ENCODE results near the gene KRTAP2-4. TPM values are rescaled to one million over a fixed set of nuclear protein-coding genes. Genes with fewer than 3 reads are reported as not detected.

KRTAP2-4 gene
- total and polyA plus RNA-seq, 2 donors (not counting 1 experiment from before 2014, with no cell fraction given) = not detected

DNA sequence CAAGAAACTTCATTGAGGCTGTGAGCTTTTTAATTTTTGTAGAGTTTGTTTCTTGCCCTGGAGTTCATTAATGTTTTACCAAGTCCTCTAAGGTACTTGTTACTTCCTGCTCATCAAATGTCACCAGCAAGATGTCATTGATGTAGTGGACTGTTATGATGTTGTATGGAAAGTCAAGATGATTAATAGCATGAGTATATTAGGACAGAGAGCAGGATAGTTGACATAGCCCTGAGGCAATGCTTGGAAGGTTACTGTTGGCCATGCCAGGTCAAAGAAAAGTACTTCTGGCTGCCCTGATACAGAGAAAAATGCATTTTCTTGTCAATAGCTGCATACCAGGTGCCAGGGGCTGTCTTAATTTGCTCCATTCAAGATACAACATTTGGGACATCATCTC lies 45.3 kb downstream of the KRTAP2-4 start:
- Histone ChIP-seq H3K27me3 (ENCODE audit: control insufficient read depth, insufficient read depth, low read length) (no peaks in the 10 kb centered on the region), H4K20me1 (ENCODE audit: control insufficient read depth, extremely low read depth, insufficient read depth, low read length) (no peaks in the 10 kb centered on the region), H3K9ac (ENCODE audit: insufficient read depth, low read length) (no peak overlapping the region), H3K9me3 (ENCODE audit: control insufficient read depth, insufficient read depth, low read depth, low read length) (no peaks in the 10 kb centered on the region), H3K36me3 (ENCODE audit: control insufficient read depth, insufficient read depth, low read length) (no peaks in the 10 kb centered on the region), H3K4me3 (replicated peaks in 1 of 4; ENCODE audit: control extremely low read depth in 1 of 4, insufficient read depth in 1 of 4, low read depth in 3 of 4, low read length in 4 of 4) (no peak overlapping the region), H2AFZ (ENCODE audit: low read length) (no peak overlapping the region), H3K4me1 (ENCODE audit: control insufficient read depth, extremely low read depth, insufficient read depth, low read length) (no peaks in the 10 kb centered on the region), H3K27ac (ENCODE audit: insufficient read depth, low read length) (no peak overlapping the region), H3K4me2 (ENCODE audit: extremely low read depth, insufficient read depth, low read length) (no peak overlapping the region), H3K79me2 (ENCODE audit: control insufficient read depth, insufficient read depth, low read length) (no peaks in the 10 kb centered on the region)
- TF ChIP-seq EZH2 (IDR thresholded peaks at IDR 0.05; ENCODE audit: low read length, missing control alignments) = no peak
- TF ChIP-seq, protein P1, sequence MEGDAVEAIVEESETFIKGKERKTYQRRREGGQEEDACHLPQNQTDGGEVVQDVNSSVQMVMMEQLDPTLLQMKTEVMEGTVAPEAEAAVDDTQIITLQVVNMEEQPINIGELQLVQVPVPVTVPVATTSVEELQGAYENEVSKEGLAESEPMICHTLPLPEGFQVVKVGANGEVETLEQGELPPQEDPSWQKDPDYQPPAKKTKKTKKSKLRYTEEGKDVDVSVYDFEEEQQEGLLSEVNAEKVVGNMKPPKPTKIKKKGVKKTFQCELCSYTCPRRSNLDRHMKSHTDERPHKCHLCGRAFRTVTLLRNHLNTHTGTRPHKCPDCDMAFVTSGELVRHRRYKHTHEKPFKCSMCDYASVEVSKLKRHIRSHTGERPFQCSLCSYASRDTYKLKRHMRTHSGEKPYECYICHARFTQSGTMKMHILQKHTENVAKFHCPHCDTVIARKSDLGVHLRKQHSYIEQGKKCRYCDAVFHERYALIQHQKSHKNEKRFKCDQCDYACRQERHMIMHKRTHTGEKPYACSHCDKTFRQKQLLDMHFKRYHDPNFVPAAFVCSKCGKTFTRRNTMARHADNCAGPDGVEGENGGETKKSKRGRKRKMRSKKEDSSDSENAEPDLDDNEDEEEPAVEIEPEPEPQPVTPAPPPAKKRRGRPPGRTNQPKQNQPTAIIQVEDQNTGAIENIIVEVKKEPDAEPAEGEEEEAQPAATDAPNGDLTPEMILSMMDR (conservative IDR thresholded peaks at IDR 0.05 in 1 of 2, IDR thresholded peaks at IDR 0.05 in 1 of 2; ENCODE audit: low read depth in 1 of 2, low read length in 2 of 2) = no peak
- no peak for DNase-seq (ENCODE audit: low read depth in 2 of 2)

DNA sequence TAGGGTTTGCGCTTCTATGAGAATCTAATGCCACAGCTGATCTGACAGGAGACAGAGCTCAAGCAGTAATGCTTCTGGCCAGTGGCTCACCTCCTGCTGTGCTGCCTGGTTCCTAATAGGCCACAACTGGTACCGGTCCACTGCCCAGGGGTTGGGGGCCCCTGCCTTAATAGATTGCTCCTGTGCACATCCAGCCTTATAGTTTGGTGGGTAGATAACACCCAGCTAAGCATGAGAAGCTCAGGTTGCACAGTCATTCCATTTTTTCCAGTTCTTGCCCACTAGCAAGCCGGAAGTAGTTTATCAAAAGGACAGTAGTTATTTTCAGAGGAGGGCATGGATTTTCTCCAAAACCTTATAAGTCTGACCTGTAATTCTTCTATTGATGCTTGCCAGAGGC lies 46.3 kb downstream of the KRTAP2-4 start:
- TF ChIP-seq, protein P1 (conservative IDR thresholded peaks at IDR 0.05 in 1 of 2, IDR thresholded peaks at IDR 0.05 in 1 of 2; ENCODE audit: low read depth in 1 of 2, low read length in 2 of 2) = no peak
- no peak for TF ChIP-seq EZH2 (IDR thresholded peaks at IDR 0.05; ENCODE audit: low read length, missing control alignments)
- Histone ChIP-seq H3K9me3 (ENCODE audit: control insufficient read depth, insufficient read depth, low read depth, low read length) (no peaks in the 10 kb centered on the region), H3K9ac (ENCODE audit: insufficient read depth, low read length) (no peak overlapping the region), H3K79me2 (ENCODE audit: control insufficient read depth, insufficient read depth, low read length) (no peaks in the 10 kb centered on the region), H3K27ac (ENCODE audit: insufficient read depth, low read length) (no peak overlapping the region), H3K4me1 (ENCODE audit: control insufficient read depth, extremely low read depth, insufficient read depth, low read length) (no peaks in the 10 kb centered on the region), H3K27me3 (ENCODE audit: control insufficient read depth, insufficient read depth, low read length) (no peaks in the 10 kb centered on the region), H3K4me2 (ENCODE audit: extremely low read depth, insufficient read depth, low read length) (no peak overlapping the region), H2AFZ (ENCODE audit: low read length) (no peak overlapping the region), H4K20me1 (ENCODE audit: control insufficient read depth, extremely low read depth, insufficient read depth, low read length) (no peaks in the 10 kb centered on the region), H3K36me3 (ENCODE audit: control insufficient read depth, insufficient read depth, low read length) (no peaks in the 10 kb centered on the region), H3K4me3 (replicated peaks in 1 of 4; ENCODE audit: control extremely low read depth in 1 of 4, insufficient read depth in 1 of 4, low read depth in 3 of 4, low read length in 4 of 4) (no peak overlapping the region)
- no peak for DNase-seq (ENCODE audit: low read depth in 2 of 2)

DNA sequence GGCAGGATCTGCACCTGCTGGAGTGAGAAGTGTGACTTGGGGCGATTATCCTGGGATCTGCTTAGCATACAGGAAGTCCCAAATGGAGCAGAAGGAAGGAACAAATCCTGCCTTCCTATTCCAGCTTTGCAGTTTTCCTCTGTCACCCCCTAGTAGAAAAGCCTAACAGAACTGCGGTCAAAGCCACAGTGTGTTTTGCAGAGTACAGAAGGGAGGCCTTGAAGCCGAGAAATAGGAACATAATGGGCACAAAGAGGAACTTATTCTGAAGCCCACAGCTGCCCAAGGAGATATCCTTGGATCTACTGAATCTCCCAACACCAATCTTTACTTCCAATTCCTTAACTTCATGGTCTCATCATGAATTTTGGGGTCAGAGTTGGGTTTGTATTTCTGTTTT lies 47.1 kb downstream of the KRTAP2-4 start:
- Histone ChIP-seq H3K79me2 (ENCODE audit: control insufficient read depth, insufficient read depth, low read length) (no peaks in the 10 kb centered on the region), H3K27me3 (ENCODE audit: control insufficient read depth, insufficient read depth, low read length) (no peaks in the 10 kb centered on the region), H3K9me3 (ENCODE audit: control insufficient read depth, insufficient read depth, low read depth, low read length) (no peaks in the 10 kb centered on the region), H3K27ac (ENCODE audit: insufficient read depth, low read length) (no peak overlapping the region), H3K9ac (ENCODE audit: insufficient read depth, low read length) (no peak overlapping the region), H4K20me1 (ENCODE audit: control insufficient read depth, extremely low read depth, insufficient read depth, low read length) (no peaks in the 10 kb centered on the region), H3K4me1 (ENCODE audit: control insufficient read depth, extremely low read depth, insufficient read depth, low read length) (no peaks in the 10 kb centered on the region), H3K4me3 (replicated peaks in 1 of 4; ENCODE audit: control extremely low read depth in 1 of 4, insufficient read depth in 1 of 4, low read depth in 3 of 4, low read length in 4 of 4) (no peak overlapping the region), H2AFZ (ENCODE audit: low read length) (no peak overlapping the region), H3K4me2 (ENCODE audit: extremely low read depth, insufficient read depth, low read length) (no peak overlapping the region), H3K36me3 (ENCODE audit: control insufficient read depth, insufficient read depth, low read length) (no peaks in the 10 kb centered on the region)
- TF ChIP-seq, protein P1 (conservative IDR thresholded peaks at IDR 0.05 in 1 of 2, IDR thresholded peaks at IDR 0.05 in 1 of 2; ENCODE audit: low read depth in 1 of 2, low read length in 2 of 2) = no peak
- DNase-seq (ENCODE audit: low read depth in 2 of 2) = no peak
